Omental fat pad (tissue), 4 donors: ENCODE results near the gene ADAMTSL4. TPM values are rescaled to one million over a fixed set of nuclear protein-coding genes. Genes with fewer than 3 reads are reported as not detected.
"Not testable (repeated sequence)": the region's sequence is repeated elsewhere in the genome, so short reads cannot be mapped to it uniquely, and the experiment has no call there.

Experiments used
- ATAC-seq: fragments of 150-250 bp; one replicate; pipeline ENCODE4 v1.9.1; 2016; ENCODE audit warnings: mild to moderate bottlenecking, moderate library complexity; ENCODE audit not compliant: low FRiP score
- DNase-seq: peaks from one replicate; pipeline ENCODE4 v3.0.0-alpha.2; 2019; ENCODE audit warnings: low spot score
- CTCF ChIP-seq, 3 donors: fragments of 450-650 bp; IDR thresholded peaks; one replicate each; pipeline ENCODE4 v1.5.1; 2016 to 2017; ENCODE audit warnings: antibody characterized with exemption in 3 of 3, mild to moderate bottlenecking in 3 of 3, moderate library complexity in 2 of 3
- total RNA-seq, 4 donors: library from RNA; depleted of rRNA; stranded (reverse); fragments of >200 nt; gene quantifications; one replicate each; pipeline ENCODE4 v1.1.0, GENCODE V29; 2016

The ADAMTSL4 gene
- total RNA-seq, 4 donors from 2014 or later = 33.7 to 46.6 (median 39.9) TPM

- ATAC-seq = no peak
- TF ChIP-seq CTCF (IDR thresholded peaks at IDR 0.05) = no peak
- DNase-seq = no peak
These were observed 33.2 kb downstream of the ADAMTSL4 start for GRCh38 chr1:150582371-150582770.

GRCh38 chr1:150596095-150596892 lies 47.1 kb downstream of the ADAMTSL4 start:
- no peak for ATAC-seq
- no peak for TF ChIP-seq CTCF (IDR thresholded peaks at IDR 0.05)
- DNase-seq = no peak

- DNase-seq (no peak), ATAC-seq (no peak)
- no peak for TF ChIP-seq CTCF (IDR thresholded peaks at IDR 0.05)
These were observed 47.8 kb downstream of the ADAMTSL4 start for GRCh38 chr1:150596976-150597375.

- ATAC-seq, DNase-seq: not testable (repeated sequence)
These were observed 49.1 kb downstream of the ADAMTSL4 start for GRCh38 chr1:150598346-150598745.

- TF ChIP-seq CTCF (IDR thresholded peaks at IDR 0.05) = no peak
- ATAC-seq (no peak), DNase-seq (no peak)
These were observed 52.3 kb downstream of the ADAMTSL4 start for GRCh38 chr1:150601540-150601939.

- DNase-seq, ATAC-seq: not testable (repeated sequence)
These were observed 53.2 kb downstream of the ADAMTSL4 start for GRCh38 chr1:150602372-150602771.

- DNase-seq (no peak), ATAC-seq (no peak)
- TF ChIP-seq CTCF (IDR thresholded peaks at IDR 0.05) = no peak
These were observed 54.5 kb downstream of the ADAMTSL4 start for GRCh38 chr1:150603711-150604110.

- peak; percentile 9 for ATAC-seq
- DNase-seq = no peak
- TF ChIP-seq CTCF (IDR thresholded peaks at IDR 0.05) = no peak
These were observed 55.0 kb downstream of the ADAMTSL4 start for GRCh38 chr1:150604226-150604588.

- DNase-seq, ATAC-seq: not testable (repeated sequence)
These were observed 56.2 kb downstream of the ADAMTSL4 start for GRCh38 chr1:150605451-150605731.
